ENCODE results near the gene S100A12.

DNA sequence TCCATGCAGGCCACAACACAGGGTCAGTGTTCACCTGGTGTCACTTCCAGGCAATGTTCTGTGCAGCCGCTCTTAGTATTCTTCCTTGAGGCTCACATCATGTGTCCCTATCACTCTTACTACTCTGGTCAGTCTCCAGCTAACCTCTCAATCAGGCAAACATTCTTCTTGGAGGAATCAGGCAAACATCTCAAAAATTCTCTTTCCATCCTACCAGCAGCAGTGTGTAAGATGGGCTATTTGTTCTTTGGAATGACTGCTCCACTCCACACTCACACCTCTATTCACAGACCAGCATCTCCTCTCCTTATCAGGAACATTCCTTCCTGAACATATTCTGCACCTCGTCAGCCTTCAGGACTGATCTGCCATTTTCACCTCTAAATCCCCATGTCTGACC is 44.9 kb upstream of the S100A12 start:
- TF ChIP-seq, protein P1, sequence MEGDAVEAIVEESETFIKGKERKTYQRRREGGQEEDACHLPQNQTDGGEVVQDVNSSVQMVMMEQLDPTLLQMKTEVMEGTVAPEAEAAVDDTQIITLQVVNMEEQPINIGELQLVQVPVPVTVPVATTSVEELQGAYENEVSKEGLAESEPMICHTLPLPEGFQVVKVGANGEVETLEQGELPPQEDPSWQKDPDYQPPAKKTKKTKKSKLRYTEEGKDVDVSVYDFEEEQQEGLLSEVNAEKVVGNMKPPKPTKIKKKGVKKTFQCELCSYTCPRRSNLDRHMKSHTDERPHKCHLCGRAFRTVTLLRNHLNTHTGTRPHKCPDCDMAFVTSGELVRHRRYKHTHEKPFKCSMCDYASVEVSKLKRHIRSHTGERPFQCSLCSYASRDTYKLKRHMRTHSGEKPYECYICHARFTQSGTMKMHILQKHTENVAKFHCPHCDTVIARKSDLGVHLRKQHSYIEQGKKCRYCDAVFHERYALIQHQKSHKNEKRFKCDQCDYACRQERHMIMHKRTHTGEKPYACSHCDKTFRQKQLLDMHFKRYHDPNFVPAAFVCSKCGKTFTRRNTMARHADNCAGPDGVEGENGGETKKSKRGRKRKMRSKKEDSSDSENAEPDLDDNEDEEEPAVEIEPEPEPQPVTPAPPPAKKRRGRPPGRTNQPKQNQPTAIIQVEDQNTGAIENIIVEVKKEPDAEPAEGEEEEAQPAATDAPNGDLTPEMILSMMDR (IDR thresholded peaks at IDR 0.05): no peak
- TF ChIP-seq POLR2A (IDR thresholded peaks at IDR 0.05) (no peak), POLR2AphosphoS5 (IDR thresholded peaks at IDR 0.05) (no peak)

Measured in sigmoid colon (tissue), 4 donors.